Ishikawa (cell line): ENCODE measurements around the gene MARCHF3.

Experiments
- EGR1 ChIP-seq: IDR thresholded peaks from 2 replicates; pipeline ENCODE4 v1.6.1; 2012
- EP300 ChIP-seq: IDR thresholded peaks from 2 replicates; pipeline ENCODE4 v1.6.1; 2012; ENCODE audit warnings: borderline replicate concordance
- FOXM1 ChIP-seq: IDR thresholded peaks from 2 replicates; pipeline ENCODE4 v1.6.1; 2012; ENCODE audit warnings: low read depth, borderline replicate concordance
- MAX ChIP-seq: IDR thresholded peaks from 2 replicates; pipeline ENCODE4 v1.6.1; 2012
- RAD21 ChIP-seq: IDR thresholded peaks from 2 replicates; pipeline ENCODE4 v1.6.1; 2012; ENCODE audit warnings: low read depth
- TAF1 ChIP-seq: IDR thresholded peaks from 2 replicates; pipeline ENCODE4 v1.6.1; 2012; ENCODE audit warnings: low read depth, mild to moderate bottlenecking
- YY1 ChIP-seq: IDR thresholded peaks from 2 replicates; pipeline ENCODE4 v1.6.1; 2012; ENCODE audit warnings: low read depth

GRCh38 chr5:127066721-127067120 is 36.4 kb upstream of the MARCHF3 start:
- TF ChIP-seq YY1, result no peak
- TF ChIP-seq RAD21, result no peak
- no peak for TF ChIP-seq EP300
- no peak for TF ChIP-seq TAF1
- TF ChIP-seq FOXM1, result no peak
- TF ChIP-seq EGR1, result no peak
- no peak for TF ChIP-seq MAX
